ENCODE results near the gene MAD1L1.

DNA sequence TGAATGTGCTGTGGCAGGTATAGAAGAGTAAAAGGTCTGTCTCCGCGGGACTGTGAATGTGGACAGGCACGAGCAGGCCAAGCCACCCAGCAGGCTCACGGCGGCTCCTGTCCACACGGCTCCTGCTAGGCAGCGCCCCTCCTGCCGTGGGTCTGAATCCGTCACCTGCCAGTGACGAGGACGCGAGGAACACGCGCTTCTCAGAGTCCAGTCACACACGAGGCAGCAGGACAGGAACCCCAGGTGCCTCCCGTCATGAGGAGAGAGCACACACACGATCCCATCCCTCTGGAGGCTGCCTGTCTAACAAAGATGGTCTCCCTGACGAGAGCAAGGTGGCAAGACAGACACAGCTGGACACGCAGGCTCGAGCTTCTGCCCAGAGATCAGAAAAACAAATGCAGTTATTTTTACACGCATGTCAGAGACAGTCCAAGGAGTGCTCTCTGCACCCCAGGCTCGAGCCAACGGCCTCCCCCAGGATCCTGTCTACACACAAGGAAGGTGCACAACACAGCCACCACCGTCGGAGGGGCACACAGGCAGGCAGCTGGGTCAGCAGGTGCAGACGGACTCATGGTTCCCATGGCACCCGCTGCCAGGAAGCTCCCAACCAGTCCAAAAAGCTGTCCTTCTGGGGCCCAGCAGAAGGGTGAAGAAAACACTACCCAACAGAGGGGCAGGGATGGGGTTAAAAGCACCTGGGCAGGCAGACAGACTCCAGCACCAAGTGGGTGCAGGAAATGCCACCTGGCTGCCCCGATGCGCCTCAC, 103.2 kb downstream of the MAD1L1 start:
- TF ChIP-seq CTCF (IDR thresholded peaks at IDR 0.05) (no peak), POLR2A (IDR thresholded peaks at IDR 0.05) (no peak)
